GM12878 (cell line): ENCODE results near the gene TOGARAM1. TPM values are rescaled to one million over a fixed set of nuclear protein-coding genes. Genes with fewer than 3 reads are reported as not detected.
A peak's percentile ranks its signal among the peaks of the same experiment; 100 is the strongest.

Experiments
- ATAC-seq: fragments of 200-7000 bp; cut with Tn5 transposase; 3 replicates; pipeline ENCODE4 v1.9.1; 2020; ENCODE audit warnings: mild to moderate bottlenecking, moderate library complexity
- BruUV-seq: library from RNA; stranded (reverse); fragments of 400-500 nt; replicated peaks from 2 replicates; lab custom pipeline; 2021; lab: Mats Ljungman, UMichigan
- CTCF ChIA-PET: fragments of 300-600 bp; sonication (Branson Sonifier 250); formaldehyde crosslinking; extraction: SDS; loops from one replicate; lab custom pipeline; 2021; ENCODE audit warnings: inconsistent platforms; lab: Yijun Ruan, JAX
- POLR2A ChIA-PET: fragments of 350-600 bp; formaldehyde crosslinking; extraction: SDS; loops from one replicate; lab custom pipeline; 2021; ENCODE audit warnings: inconsistent platforms; lab: Charles Lee
- RAD21 ChIA-PET: fragments of 300-600 bp; sonication (Branson Sonifier 250); formaldehyde crosslinking; loops from one replicate; lab custom pipeline; 2023; ENCODE audit warnings: antibody characterized with exemption; ENCODE audit not compliant: unreplicated experiment; lab: Charles Lee
- SMC1A ChIA-PET: fragments of 300-600 bp; sonication (Branson Sonifier 250); formaldehyde crosslinking; loops from one replicate; lab custom pipeline; 2023; ENCODE audit not compliant: unreplicated experiment, uncharacterized antibody; lab: Charles Lee
- DNase-seq: peaks from one replicate; pipeline ENCODE4 v3.0.0-alpha.2; 2011; ENCODE audit warnings: low read depth, low spot score
- FAIRE-seq: peaks from 3 replicates; lab custom pipeline; 2011; peaks lifted over from hg19 to GRCh38; lab: Jason Lieb, UNC
- H2AFZ ChIP-seq: 2 replicates; pipeline ENCODE4 v1.6.0; 2011; ENCODE audit warnings: low read depth, low read length, control low read depth; ENCODE audit not compliant: control insufficient read depth
- H3K27ac ChIP-seq: 2 replicates; pipeline ENCODE4 v1.5.1; 2011; ENCODE audit warnings: control low read depth; ENCODE audit not compliant: control insufficient read depth, insufficient read depth
- H3K27me3 ChIP-seq, 2 experiments: replicated peaks in 1 of 2; 2 replicates each; pipeline versions ENCODE4 v1.6.0 to v1.6.1; 2011; ENCODE audit warnings: low read length in 1 of 2; ENCODE audit not compliant: control insufficient read depth in 2 of 2, insufficient read depth in 2 of 2
- H3K36me3 ChIP-seq, 2 experiments: 2 replicates each; pipeline ENCODE4 v1.5.1; 2011; ENCODE audit warnings: low read length in 1 of 2; ENCODE audit not compliant: control insufficient read depth in 2 of 2, insufficient read depth in 2 of 2
- H3K4me1 ChIP-seq: 2 replicates; pipeline ENCODE4 v1.6.1; 2011; ENCODE audit warnings: mild to moderate bottlenecking, low read length, moderate library complexity, mixed read lengths; ENCODE audit not compliant: control insufficient read depth, insufficient read depth
- H3K4me2 ChIP-seq: 2 replicates; pipeline ENCODE4 v1.6.0; 2011; ENCODE audit warnings: control low read depth; ENCODE audit not compliant: control insufficient read depth, insufficient read depth
- H3K4me3 ChIP-seq: fragments of 200-600 bp; sonication (generic); 2 replicates; pipeline ENCODE4 v1.5.1; 2016
- H3K79me2 ChIP-seq: 2 replicates; pipeline ENCODE4 v1.6.0; 2011; ENCODE audit warnings: low read length; ENCODE audit not compliant: control insufficient read depth, insufficient read depth
- H3K9ac ChIP-seq: 2 replicates; pipeline ENCODE4 v1.8.0; 2011; ENCODE audit warnings: low read length, control low read depth, mixed read lengths; ENCODE audit not compliant: control insufficient read depth, insufficient read depth
- H3K9me3 ChIP-seq: replicated peaks from 3 replicates; pipeline ENCODE4 v1.5.1; 2011; ENCODE audit warnings: mild to moderate bottlenecking, low read length; ENCODE audit not compliant: control insufficient read depth, insufficient read depth
- H4K20me1 ChIP-seq: 2 replicates; pipeline ENCODE4 v1.6.0; 2011; ENCODE audit not compliant: control insufficient read depth, insufficient read depth
- BCL11A ChIP-seq: IDR thresholded peaks from 2 replicates; pipeline ENCODE4 v1.6.1; 2011; ENCODE audit warnings: low read depth, low read length
- BRCA1 ChIP-seq: IDR thresholded peaks from 2 replicates; pipeline ENCODE4 v1.6.1; 2011; ENCODE audit warnings: low read depth, low read length, improper control_type of control experiment
- ETV6 ChIP-seq, 2 experiments: fragments of 450-650 bp in 1 of 2; IDR thresholded peaks in 1 of 2; conservative IDR thresholded peaks in 1 of 2; 2 replicates each; pipeline ENCODE4 v1.6.1; 2014; ENCODE audit warnings: antibody characterized with exemption in 1 of 2, borderline replicate concordance in 1 of 2, low read depth in 1 of 2, mild to moderate bottlenecking in 1 of 2, moderate library complexity in 1 of 2
- IKZF1 ChIP-seq: fragments of 450-650 bp; conservative IDR thresholded peaks from 2 replicates; pipeline ENCODE4 v1.6.1; 2017; ENCODE audit warnings: antibody characterized with exemption, mild to moderate bottlenecking
- IKZF2 ChIP-seq, 2 experiments: fragments of 450-650 bp; IDR thresholded peaks; 2 replicates each; pipeline ENCODE4 v1.6.1; 2017; ENCODE audit warnings: mild to moderate bottlenecking in 2 of 2, moderate library complexity in 2 of 2
- MXI1 ChIP-seq: fragments of 150-350 bp; IDR thresholded peaks from 2 replicates; pipeline ENCODE4 v1.6.1; 2011; ENCODE audit warnings: low read depth, mild to moderate bottlenecking, inconsistent platforms, low read length, improper control_type of control experiment
- SKIL ChIP-seq: fragments of 450-650 bp; IDR thresholded peaks from 2 replicates; pipeline ENCODE4 v1.6.1; 2017; ENCODE audit warnings: mild to moderate bottlenecking, low read depth, inconsistent platforms; ENCODE audit not compliant: poor library complexity, severe bottlenecking
- SPI1 ChIP-seq: IDR thresholded peaks from 2 replicates; pipeline ENCODE4 v1.6.1; 2011; ENCODE audit warnings: low read depth, mild to moderate bottlenecking, low read length, moderate library complexity, borderline replicate concordance; ENCODE audit not compliant: insufficient read depth
- SREBF1 ChIP-seq: IDR thresholded peaks from 2 replicates; pipeline ENCODE4 v1.6.1; 2012; ENCODE audit warnings: mild to moderate bottlenecking, low read length
- TCF12 ChIP-seq: IDR thresholded peaks from 2 replicates; pipeline ENCODE4 v1.6.1; 2011; ENCODE audit warnings: low read depth, mild to moderate bottlenecking, low read length
- TCF7 ChIP-seq: IDR thresholded peaks from 2 replicates; pipeline ENCODE4 v1.6.1; 2014; ENCODE audit warnings: antibody characterized with exemption, borderline replicate concordance
- ZNF384 ChIP-seq: IDR thresholded peaks from 2 replicates; pipeline ENCODE4 v1.6.1; 2012; ENCODE audit warnings: low read depth, mild to moderate bottlenecking, low read length, improper control_type of control experiment, borderline replicate concordance
- ZNF622 ChIP-seq: fragments of 450-650 bp; IDR thresholded peaks from 2 replicates; pipeline ENCODE4 v1.6.1; 2017; ENCODE audit warnings: mild to moderate bottlenecking, inconsistent platforms
- ZSCAN29 ChIP-seq: fragments of 450-650 bp; IDR thresholded peaks from 2 replicates; pipeline ENCODE4 v1.6.1; 2017; ENCODE audit warnings: mild to moderate bottlenecking, moderate library complexity
- WGBS: methylation state at CpG from one replicate; pipeline ENCODE4 v1.1.6; 2016; ENCODE audit warnings: low lambda C conversion rate; ENCODE audit not compliant: insufficient replicate concordance, insufficient coverage; ENCODE audit errors: missing lambda C conversion rate; 5-methylcytosine and 5-hydroxymethylcytosine counted together
- in situ Hi-C: fragments of 300-500 bp; cut with MboI; formaldehyde crosslinking; loops from 9 replicates; pipeline ENCODE4 v1.14.3; 2018; ENCODE audit warnings: mixed read lengths
- intact Hi-C: fragments of 100-400 bp; cut with micrococcal nuclease; formaldehyde crosslinking; loops from one replicate; pipeline ENCODE4 v1.14.2; 2022; ENCODE audit not compliant: unreplicated experiment
- polyA plus RNA-seq, 11 experiments: library from polyadenylated mRNA; depleted of rRNA in 4 of 11; unstranded in 6 of 11; stranded (reverse) in 5 of 11; fragments of >200 nt; fragmentation: Nextera tagmentation in 4 of 11; fragmentation: Illumina TruSeq in 1 of 11; extraction: Ambion mirVana in 4 of 11; extraction: Trizol in 1 of 11; gene quantifications; 1 replicate in 1 of 11; 2 replicates in 10 of 11; pipeline versions ENCODE4 v1.2.1 to v1.2.3, GENCODE V29; 2011 to 2016; ENCODE audit warnings: inconsistent platforms in 2 of 11, missing spikeins in 2 of 11, low read depth in 1 of 11
- total RNA-seq, 4 experiments: library from RNA; depleted of rRNA in 3 of 4; stranded (reverse); fragments of >200 nt in 3 of 4; fragmentation: Illumina TruSeq in 1 of 4; extraction: Trizol in 1 of 4; gene quantifications; 2 replicates each; pipeline versions ENCODE4 v1.2.1 to v1.2.3, GENCODE V29; 2013 to 2021
- TF ChIP-seq, protein P1 (sequence below): fragments of 450-650 bp; formaldehyde crosslinking; IDR thresholded peaks from 2 replicates; pipeline ENCODE4 v1.5.0; 2022; ENCODE audit warnings: mild to moderate bottlenecking, missing genetic modification characterization
- TF ChIP-seq, protein P2 (sequence below): fragments of 450-650 bp; IDR thresholded peaks from 2 replicates; pipeline ENCODE4 v1.6.1; 2014; ENCODE audit warnings: mild to moderate bottlenecking

Gene TOGARAM1
- total and polyA plus RNA-seq, 10 of the 15 experiments (the other 5 are each of a cell fraction or from before 2014, with no cell fraction given): 2.1 to 14.4 (median 7.2) TPM

DNA sequence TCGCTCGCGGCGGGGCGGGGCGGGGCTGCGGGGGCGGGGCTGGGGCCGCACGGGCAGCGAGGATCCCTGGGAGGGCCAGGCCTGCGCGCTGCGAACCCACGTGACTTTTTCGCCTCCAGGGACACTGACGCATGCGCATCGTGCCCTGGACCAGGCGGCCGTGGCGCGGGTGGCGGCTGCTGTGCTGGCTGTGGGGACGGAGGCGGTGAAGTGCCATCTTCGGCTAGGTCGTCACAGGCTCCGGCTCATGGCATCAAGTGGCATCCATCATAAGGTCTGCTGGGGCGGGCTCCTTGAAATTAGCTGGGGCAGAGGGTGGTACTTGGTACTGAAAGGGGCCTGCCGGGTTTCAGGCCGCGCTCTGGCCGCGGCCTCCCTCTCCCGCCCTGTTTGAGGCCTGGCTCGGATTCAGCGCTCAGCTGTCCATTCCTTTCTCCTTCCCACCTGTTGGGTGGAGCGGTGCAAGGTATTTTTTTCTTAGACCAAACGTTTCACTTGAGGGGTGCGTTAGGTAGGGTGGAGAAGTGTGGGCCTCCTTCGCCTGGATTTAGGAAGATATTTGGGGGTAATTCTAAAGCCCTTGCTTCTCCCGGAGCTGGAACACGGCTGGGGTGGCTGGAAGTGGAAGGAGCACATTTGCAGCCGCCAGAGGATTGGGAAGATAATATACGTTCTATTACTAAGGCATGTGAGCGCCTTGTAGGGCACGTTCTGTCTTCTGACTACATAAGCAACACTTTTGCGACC, 122.2 kb downstream of the TOGARAM1 start, which contains the start of gene PRPF39:
Gene PRPF39 (plus strand): TSS at position 141 of the 747 bp plus-strand sequence. CDS start 11,124 bp downstream, outside the sequence.
- H3K27me3 ChIP-seq: no peaks in the 10 kb centered on the region
- peaks cover 51% of the 10 kb centered on the region for H3K79me2 ChIP-seq
- peak within 1 kb of the TSS; percentile 92 for H3K4me2 ChIP-seq
- in situ Hi-C loops (no loop called here), intact Hi-C loops (loop anchor here (2.0 kb wide), 2 partner anchors 123 to 169 kb away; partner anchors contain the start of genes KLHL28 and MIS18BP1)
- ChIA-PET SMC1A (interaction anchor here (0.8 to 3.4 kb wide), 12 partner anchors 8 to 187 kb away, joined by 3 to 16 read pairs (median 4); partner anchors contain the start of genes FANCM, KLHL28 and TOGARAM1), CTCF (interaction anchor here (1.1 to 1.5 kb wide), 6 partner anchors 10 to 169 kb away, joined by 3 to 5 read pairs (median 3); partner anchors contain the start of genes KLHL28, MIS18BP1 and TOGARAM1), RAD21 (interaction anchor here (0.7 to 1.2 kb wide), 6 partner anchors 44 to 169 kb away, joined by 3 to 4 read pairs (median 3); partner anchors contain the start of genes FKBP3, KLHL28, MIS18BP1 and TOGARAM1), POLR2A (interaction anchor here (0.6 to 3.9 kb wide), 7 partner anchors 9 to 122 kb away, joined by 3 to 44 read pairs (median 3); partner anchors contain the start of genes FANCM, KLHL28 and TOGARAM1)
- DNase-seq (peak; percentile 84), FAIRE-seq (peak; percentile 87), ATAC-seq (peak; percentile 92)
- no peaks in the 10 kb centered on the region for H4K20me1 ChIP-seq
- WGBS: under 1% methylated on average over 49 of the region's 49 CpGs
- no peaks in the 10 kb centered on the region for H3K9me3 ChIP-seq
- peak within 1 kb of the TSS; percentile 88 for H3K27ac ChIP-seq
- peak within 1 kb of the TSS; percentile 99 for H3K4me3 ChIP-seq
- TSS peak; percentile 64 for BruUV-seq
- peak within 1 kb of the TSS; percentile 87 for H2AFZ ChIP-seq
- H3K36me3 ChIP-seq: no peaks in the 10 kb centered on the region
- H3K4me1 ChIP-seq: peaks cover 11% of the 10 kb centered on the region
- peak within 1 kb of the TSS; percentile 85 for H3K9ac ChIP-seq
- TF ChIP-seq SPI1 (no peak), BRCA1 (no peak), TCF7 (no peak), ZSCAN29 (no peak), IKZF1 (peak; percentile 68), ZNF622 (no peak), IKZF2 (IDR thresholded peaks at IDR 0.05) (no peak), SKIL (no peak), MXI1 (no peak), ZNF384 (no peak), TCF12 (no peak), BCL11A (peak; percentile 21; the same call in 1 of the 2 replicates), SREBF1 (no peak), ETV6 (conservative IDR thresholded peaks at IDR 0.05 in 1 of 2, IDR thresholded peaks at IDR 0.05 in 1 of 2; ENCODE audit: borderline replicate concordance in 1 of 2, low read depth in 1 of 2) (no peak)
- TF ChIP-seq, protein P1, sequence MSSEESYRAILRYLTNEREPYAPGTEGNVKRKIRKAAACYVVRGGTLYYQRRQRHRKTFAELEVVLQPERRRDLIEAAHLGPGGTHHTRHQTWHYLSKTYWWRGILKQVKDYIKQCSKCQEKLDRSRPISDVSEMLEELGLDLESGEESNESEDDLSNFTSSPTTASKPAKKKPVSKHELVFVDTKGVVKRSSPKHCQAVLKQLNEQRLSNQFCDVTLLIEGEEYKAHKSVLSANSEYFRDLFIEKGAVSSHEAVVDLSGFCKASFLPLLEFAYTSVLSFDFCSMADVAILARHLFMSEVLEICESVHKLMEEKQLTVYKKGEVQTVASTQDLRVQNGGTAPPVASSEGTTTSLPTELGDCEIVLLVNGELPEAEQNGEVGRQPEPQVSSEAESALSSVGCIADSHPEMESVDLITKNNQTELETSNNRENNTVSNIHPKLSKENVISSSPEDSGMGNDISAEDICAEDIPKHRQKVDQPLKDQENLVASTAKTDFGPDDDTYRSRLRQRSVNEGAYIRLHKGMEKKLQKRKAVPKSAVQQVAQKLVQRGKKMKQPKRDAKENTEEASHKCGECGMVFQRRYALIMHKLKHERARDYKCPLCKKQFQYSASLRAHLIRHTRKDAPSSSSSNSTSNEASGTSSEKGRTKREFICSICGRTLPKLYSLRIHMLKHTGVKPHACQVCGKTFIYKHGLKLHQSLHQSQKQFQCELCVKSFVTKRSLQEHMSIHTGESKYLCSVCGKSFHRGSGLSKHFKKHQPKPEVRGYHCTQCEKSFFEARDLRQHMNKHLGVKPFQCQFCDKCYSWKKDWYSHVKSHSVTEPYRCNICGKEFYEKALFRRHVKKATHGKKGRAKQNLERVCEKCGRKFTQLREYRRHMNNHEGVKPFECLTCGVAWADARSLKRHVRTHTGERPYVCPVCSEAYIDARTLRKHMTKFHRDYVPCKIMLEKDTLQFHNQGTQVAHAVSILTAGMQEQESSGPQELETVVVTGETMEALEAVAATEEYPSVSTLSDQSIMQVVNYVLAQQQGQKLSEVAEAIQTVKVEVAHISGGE (CRISPR knock-in tag): no peak
- TF ChIP-seq, protein P2, sequence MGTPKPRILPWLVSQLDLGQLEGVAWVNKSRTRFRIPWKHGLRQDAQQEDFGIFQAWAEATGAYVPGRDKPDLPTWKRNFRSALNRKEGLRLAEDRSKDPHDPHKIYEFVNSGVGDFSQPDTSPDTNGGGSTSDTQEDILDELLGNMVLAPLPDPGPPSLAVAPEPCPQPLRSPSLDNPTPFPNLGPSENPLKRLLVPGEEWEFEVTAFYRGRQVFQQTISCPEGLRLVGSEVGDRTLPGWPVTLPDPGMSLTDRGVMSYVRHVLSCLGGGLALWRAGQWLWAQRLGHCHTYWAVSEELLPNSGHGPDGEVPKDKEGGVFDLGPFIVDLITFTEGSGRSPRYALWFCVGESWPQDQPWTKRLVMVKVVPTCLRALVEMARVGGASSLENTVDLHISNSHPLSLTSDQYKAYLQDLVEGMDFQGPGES: no peak
